RCC 7860 (cell line): ENCODE data around the gene IDI1.

Experiments used
- DNase-seq: peaks from one replicate; pipeline ENCODE4 v3.0.0-alpha.2; 2015; ENCODE audit warnings: low spot score
- FAIRE-seq: peaks from 2 replicates; lab custom pipeline; 2012; peaks lifted over from hg19 to GRCh38; lab: Jason Lieb, UNC

IDI1 gene

GRCh38 chr10:996031-996430 lies 52.9 kb downstream of the IDI1 start:
- FAIRE-seq (no peak), DNase-seq (no peak)

GRCh38 chr10:995559-995926 lies 53.4 kb downstream of the IDI1 start:
- no peak for FAIRE-seq

GRCh38 chr10:994836-995558 lies 53.9 kb downstream of the IDI1 start:
- FAIRE-seq (no peak), DNase-seq (no peak)

More at GRCh38 chr10:995559-995926, 53.4 kb downstream of the IDI1 start:
- DNase-seq: no peak

GRCh38 chr10:992871-993270 lies 56.0 kb downstream of the IDI1 start:
- DNase-seq: no peak

GRCh38 chr10:992467-992866 lies 56.5 kb downstream of the IDI1 start:
- no peak for FAIRE-seq
- no peak for DNase-seq

More at GRCh38 chr10:992871-993270, 56.0 kb downstream of the IDI1 start:
- no peak for FAIRE-seq

- FAIRE-seq: no peak
- DNase-seq: no peak
Measured at GRCh38 chr10:990808-991207, 58.1 kb downstream of the IDI1 start.
